NT2/D1 (cell line): Measurements from ENCODE around the gene TRIML1.

ENCODE experiments used
- DNase-seq: peaks from one replicate; pipeline ENCODE4 v3.0.0-alpha.2; 2011; ENCODE audit warnings: low read depth, low spot score
- H3K27me3 ChIP-seq: 2 replicates; pipeline ENCODE4 v1.6.0; 2011; ENCODE audit warnings: mild to moderate bottlenecking; ENCODE audit not compliant: insufficient read length, insufficient read depth
- H3K36me3 ChIP-seq: 2 replicates; pipeline ENCODE4 v1.6.1; 2011; ENCODE audit warnings: mild to moderate bottlenecking, low read length, mixed read lengths; ENCODE audit not compliant: insufficient read depth, insufficient read length
- H3K4me1 ChIP-seq: 2 replicates; pipeline ENCODE4 v1.5.1; 2011; ENCODE audit not compliant: insufficient read depth, insufficient read length
- H3K4me3 ChIP-seq: 2 replicates; pipeline ENCODE4 v1.5.1; 2011; ENCODE audit warnings: low read depth; ENCODE audit not compliant: insufficient read length
- H3K9ac ChIP-seq: 2 replicates; pipeline ENCODE4 v1.6.0; 2011; ENCODE audit warnings: low read depth; ENCODE audit not compliant: insufficient read length
- H3K9me3 ChIP-seq: 2 replicates; pipeline ENCODE4 v1.5.1; 2011; ENCODE audit warnings: mild to moderate bottlenecking, low read length; ENCODE audit not compliant: insufficient read depth
- SUZ12 ChIP-seq: IDR thresholded peaks from 2 replicates; pipeline ENCODE4 v1.6.1; 2011; ENCODE audit not compliant: insufficient read length, insufficient read depth; ENCODE audit errors: extremely low read depth
- YY1 ChIP-seq: IDR thresholded peaks from 2 replicates; pipeline ENCODE4 v1.6.1; 2011; ENCODE audit not compliant: insufficient read length, insufficient read depth
- ZNF274 ChIP-seq: IDR thresholded peaks from 2 replicates; pipeline ENCODE4 v1.6.1; 2011; ENCODE audit warnings: mild to moderate bottlenecking, low read depth, low read length

The TRIML1 gene

GRCh38 chr4:188111955-188112354 lies 27.3 kb upstream of the TRIML1 start:
- no peak overlapping the region for H3K9ac ChIP-seq
- H3K4me3 ChIP-seq, result no peak overlapping the region
- TF ChIP-seq YY1, result no peak
- no peak for TF ChIP-seq SUZ12
- TF ChIP-seq ZNF274, result no peak
- no peaks in the 10 kb centered on the region for H3K36me3 ChIP-seq
- no peak for DNase-seq
- no peaks in the 10 kb centered on the region for H3K27me3 ChIP-seq
- H3K4me1 ChIP-seq, result no peaks in the 10 kb centered on the region
- no peaks in the 10 kb centered on the region for H3K9me3 ChIP-seq

- no peak for DNase-seq
- H3K27me3 ChIP-seq, result no peaks in the 10 kb centered on the region
- TF ChIP-seq YY1, result no peak
- no peak for TF ChIP-seq SUZ12
- no peak for TF ChIP-seq ZNF274
These were observed 26.1 kb upstream of the TRIML1 start for GRCh38 chr4:188113156-188113555.

GRCh38 chr4:188117631-188118324 lies 21.5 kb upstream of the TRIML1 start:
- no peak for DNase-seq
- H3K27me3 ChIP-seq, result no peaks in the 10 kb centered on the region
- no peaks in the 10 kb centered on the region for H3K36me3 ChIP-seq
- no peak overlapping the region for H3K9ac ChIP-seq
- no peak overlapping the region for H3K4me3 ChIP-seq
- H3K9me3 ChIP-seq, result no peaks in the 10 kb centered on the region
- TF ChIP-seq YY1 (no peak), SUZ12 (no peak), ZNF274 (no peak)
- H3K4me1 ChIP-seq, result no peaks in the 10 kb centered on the region

More at GRCh38 chr4:188113156-188113555, 26.1 kb upstream of the TRIML1 start:
- H3K4me1 ChIP-seq, result no peaks in the 10 kb centered on the region
- no peaks in the 10 kb centered on the region for H3K9me3 ChIP-seq
- no peaks in the 10 kb centered on the region for H3K36me3 ChIP-seq
- H3K4me3 ChIP-seq, result no peak overlapping the region
- no peak overlapping the region for H3K9ac ChIP-seq

- TF ChIP-seq ZNF274, result no peak
- no peak for TF ChIP-seq SUZ12
- no peak for TF ChIP-seq YY1
- no peaks in the 10 kb centered on the region for H3K36me3 ChIP-seq
- H3K4me1 ChIP-seq, result no peaks in the 10 kb centered on the region
- DNase-seq, result no peak
- H3K9ac ChIP-seq, result no peak overlapping the region
- no peaks in the 10 kb centered on the region for H3K27me3 ChIP-seq
- H3K4me3 ChIP-seq, result no peak overlapping the region
- H3K9me3 ChIP-seq, result no peaks in the 10 kb centered on the region
These were observed 17.7 kb upstream of the TRIML1 start for GRCh38 chr4:188121530-188121929.

GRCh38 chr4:188127214-188127874 lies 11.9 kb upstream of the TRIML1 start:
- H3K27me3 ChIP-seq, result no peaks in the 10 kb centered on the region
- H3K36me3 ChIP-seq, result no peaks in the 10 kb centered on the region
- H3K4me1 ChIP-seq, result no peaks in the 10 kb centered on the region
- H3K9ac ChIP-seq, result no peak overlapping the region
- no peak for DNase-seq
- H3K4me3 ChIP-seq, result no peak overlapping the region
- no peaks in the 10 kb centered on the region for H3K9me3 ChIP-seq
- TF ChIP-seq ZNF274, result no peak
- no peak for TF ChIP-seq SUZ12
- no peak for TF ChIP-seq YY1

- no peak overlapping the region for H3K9ac ChIP-seq
- TF ChIP-seq YY1 (no peak), ZNF274 (no peak), SUZ12 (no peak)
- no peaks in the 10 kb centered on the region for H3K27me3 ChIP-seq
- H3K36me3 ChIP-seq, result no peaks in the 10 kb centered on the region
- H3K4me1 ChIP-seq, result no peaks in the 10 kb centered on the region
- H3K9me3 ChIP-seq, result no peaks in the 10 kb centered on the region
- no peak for DNase-seq
- H3K4me3 ChIP-seq, result no peak overlapping the region
These were observed 8.9 kb upstream of the TRIML1 start for GRCh38 chr4:188130355-188130754.

- TF ChIP-seq ZNF274 (no peak), SUZ12 (no peak), YY1 (no peak)
- Histone ChIP-seq H3K9ac (no peak overlapping the region), H3K4me3 (no peak overlapping the region), H3K27me3 (no peaks in the 10 kb centered on the region), H3K36me3 (no peaks in the 10 kb centered on the region), H3K9me3 (no peaks in the 10 kb centered on the region), H3K4me1 (no peaks in the 10 kb centered on the region)
- DNase-seq, result no peak
These were observed 7.0 kb upstream of the TRIML1 start for GRCh38 chr4:188132232-188132631.

- no peaks in the 10 kb centered on the region for H3K27me3 ChIP-seq
- TF ChIP-seq YY1, result no peak
- no peak for TF ChIP-seq SUZ12
- no peak for TF ChIP-seq ZNF274
- no peaks in the 10 kb centered on the region for H3K36me3 ChIP-seq
- H3K4me3 ChIP-seq, result no peak overlapping the region
- no peaks in the 10 kb centered on the region for H3K9me3 ChIP-seq
- DNase-seq, result no peak
- no peak overlapping the region for H3K9ac ChIP-seq
- H3K4me1 ChIP-seq, result no peaks in the 10 kb centered on the region
These were observed 1.0 kb upstream of the TRIML1 start for GRCh38 chr4:188138227-188138626.
